ENCODE results near the gene MYO7B.

DNA sequence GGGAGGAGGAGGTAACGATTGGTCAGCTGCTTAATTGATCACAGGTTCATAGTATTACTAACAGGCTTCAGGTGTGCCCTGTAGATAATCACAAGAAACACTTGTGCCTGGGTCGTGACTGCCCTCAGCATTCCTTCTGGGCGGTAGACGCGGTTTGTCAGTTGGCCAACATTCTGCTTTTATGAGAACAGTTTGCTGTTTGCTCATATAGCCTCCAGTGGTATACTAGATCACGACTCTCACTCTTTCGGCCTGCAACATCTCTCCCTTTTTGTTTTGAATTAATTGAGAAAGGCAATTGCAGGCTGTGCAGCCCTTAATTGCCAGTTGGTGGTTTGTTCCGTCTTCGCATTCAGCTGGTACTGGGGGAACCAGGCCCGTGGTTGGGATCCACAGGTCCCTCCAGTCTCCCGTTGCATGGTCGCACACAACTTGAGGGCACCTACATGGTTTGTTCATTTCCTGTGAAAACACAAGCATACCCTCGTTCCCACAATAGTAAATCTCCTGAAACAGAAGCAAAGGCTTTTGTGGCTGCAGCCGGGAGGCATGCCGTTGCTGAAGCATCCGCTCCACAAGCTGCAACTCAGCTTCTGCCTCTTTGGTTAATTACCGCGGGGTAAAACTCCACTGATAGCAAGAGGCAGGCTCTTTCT lies 80.2 kb downstream of the MYO7B start:
- TF ChIP-seq, protein P1, sequence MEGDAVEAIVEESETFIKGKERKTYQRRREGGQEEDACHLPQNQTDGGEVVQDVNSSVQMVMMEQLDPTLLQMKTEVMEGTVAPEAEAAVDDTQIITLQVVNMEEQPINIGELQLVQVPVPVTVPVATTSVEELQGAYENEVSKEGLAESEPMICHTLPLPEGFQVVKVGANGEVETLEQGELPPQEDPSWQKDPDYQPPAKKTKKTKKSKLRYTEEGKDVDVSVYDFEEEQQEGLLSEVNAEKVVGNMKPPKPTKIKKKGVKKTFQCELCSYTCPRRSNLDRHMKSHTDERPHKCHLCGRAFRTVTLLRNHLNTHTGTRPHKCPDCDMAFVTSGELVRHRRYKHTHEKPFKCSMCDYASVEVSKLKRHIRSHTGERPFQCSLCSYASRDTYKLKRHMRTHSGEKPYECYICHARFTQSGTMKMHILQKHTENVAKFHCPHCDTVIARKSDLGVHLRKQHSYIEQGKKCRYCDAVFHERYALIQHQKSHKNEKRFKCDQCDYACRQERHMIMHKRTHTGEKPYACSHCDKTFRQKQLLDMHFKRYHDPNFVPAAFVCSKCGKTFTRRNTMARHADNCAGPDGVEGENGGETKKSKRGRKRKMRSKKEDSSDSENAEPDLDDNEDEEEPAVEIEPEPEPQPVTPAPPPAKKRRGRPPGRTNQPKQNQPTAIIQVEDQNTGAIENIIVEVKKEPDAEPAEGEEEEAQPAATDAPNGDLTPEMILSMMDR (IDR thresholded peaks at IDR 0.05): no peak
- TF ChIP-seq EZH2 (IDR thresholded peaks at IDR 0.05; ENCODE audit: borderline replicate concordance, insufficient read depth, low read depth, low read length, poor library complexity, severe bottlenecking): no peak

Data from B cell (primary cell).